NCI-H82 treated with DMSO at 0.1 percent for 48 hours (cell line): ENCODE measurements around the gene CCDC85B.

Experiments used
- DNase-seq: peaks from one replicate; lab custom pipeline; 2025; ENCODE audit not compliant: unreplicated experiment; lab: John Stamatoyannopoulos, UW

CCDC85B gene

DNA sequence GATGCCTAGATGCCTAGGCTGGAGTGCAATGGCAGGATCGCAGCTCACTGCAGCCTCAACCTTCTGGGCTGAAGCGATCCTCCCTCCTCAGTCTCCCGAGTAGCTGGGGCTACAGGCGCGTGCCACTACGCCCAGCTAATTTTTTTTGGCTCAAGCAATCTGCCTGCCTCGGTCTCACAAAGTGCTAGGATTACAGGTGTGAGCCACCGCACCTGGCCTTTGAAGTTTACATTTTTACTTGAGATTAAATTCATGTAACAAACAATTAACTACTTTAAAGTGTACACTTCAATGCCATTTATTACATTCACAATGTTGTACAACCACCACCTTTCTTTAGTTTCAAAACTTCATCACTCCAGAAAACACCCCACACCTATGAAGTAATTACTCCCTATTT lies 13.2 kb downstream of the CCDC85B start:
- no peak for DNase-seq

DNA sequence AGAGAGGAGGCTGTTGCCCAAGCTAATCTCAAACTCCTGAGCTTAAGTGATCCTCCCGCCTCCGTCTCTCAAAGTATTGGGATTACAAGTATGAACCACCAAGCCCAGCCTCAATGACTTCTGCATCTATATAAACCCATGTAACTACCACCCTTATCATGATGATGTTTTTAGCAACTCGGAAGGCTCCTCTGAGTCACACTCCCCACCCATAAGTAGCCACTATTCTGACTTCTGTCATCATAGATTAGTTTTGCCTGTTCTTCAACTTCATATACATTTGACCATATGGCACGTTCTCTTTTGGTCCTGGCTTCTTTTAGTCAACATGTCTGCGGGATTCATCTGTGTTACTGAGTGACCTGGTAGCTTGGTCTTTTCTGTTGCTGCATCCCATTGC lies 16.1 kb downstream of the CCDC85B start:
- no peak for DNase-seq

DNA sequence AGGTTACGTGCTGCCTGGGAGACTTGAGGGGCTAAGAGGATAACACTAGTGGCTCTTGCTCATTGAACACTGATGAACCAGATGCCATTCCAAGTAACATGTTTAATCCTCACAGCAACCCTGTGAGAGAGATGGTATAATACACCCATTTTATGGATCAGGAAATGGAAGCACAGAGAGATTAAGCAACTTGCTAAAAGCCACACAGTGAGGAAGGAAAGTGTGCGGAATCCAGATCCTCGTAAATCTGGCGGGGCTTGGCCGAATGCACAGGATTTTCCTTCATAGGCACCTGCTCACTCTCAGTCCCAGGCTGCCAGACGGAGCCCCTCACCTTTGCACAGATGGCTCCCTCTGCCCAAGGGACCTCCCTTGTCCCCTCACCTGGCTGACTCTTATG lies 17.4 kb downstream of the CCDC85B start:
- DNase-seq: no peak

DNA sequence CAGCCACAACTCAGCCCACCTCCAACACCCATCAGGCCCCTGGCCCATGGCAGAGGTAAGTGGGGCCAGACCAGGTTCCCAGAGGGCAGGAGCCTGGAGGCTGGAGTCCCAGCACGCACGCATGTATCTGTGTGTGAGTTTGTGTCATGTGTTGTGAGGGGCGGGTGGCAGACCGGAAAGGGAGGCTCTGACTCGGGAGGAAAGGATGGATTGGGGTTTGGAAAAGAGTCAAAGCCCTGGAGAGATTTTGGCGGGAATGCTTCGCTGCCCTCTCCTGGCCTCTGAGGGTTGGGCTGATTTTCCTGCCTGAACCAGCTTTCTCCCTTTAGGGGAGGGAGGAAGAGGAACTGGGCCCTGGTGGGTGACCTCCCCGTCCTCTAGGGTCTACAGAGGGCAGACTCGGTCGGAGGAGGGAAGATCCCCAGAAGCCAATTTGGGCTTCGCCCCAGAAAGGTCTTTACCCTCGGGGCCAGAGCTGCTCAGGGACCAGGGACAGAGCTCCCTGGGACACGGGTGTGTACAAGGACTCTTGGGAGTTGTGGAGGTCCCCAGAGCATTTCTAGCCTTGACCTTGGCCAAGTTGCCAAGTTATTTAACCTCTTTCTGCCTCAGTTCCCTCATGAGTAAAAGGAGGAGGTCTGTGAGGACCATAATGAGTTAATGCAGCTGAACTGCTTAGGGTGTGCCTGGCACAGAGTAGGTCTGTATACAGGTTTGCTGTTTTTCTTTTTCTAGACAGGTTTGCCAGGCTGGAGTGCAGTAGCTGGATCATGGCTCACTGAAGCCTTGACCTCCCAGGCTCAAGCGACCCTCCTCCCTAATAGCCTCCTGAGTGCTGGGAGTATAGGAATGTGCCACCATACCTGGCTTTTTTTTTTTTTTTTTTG lies 21.5 kb downstream of the CCDC85B start:
- no peak for DNase-seq

DNA sequence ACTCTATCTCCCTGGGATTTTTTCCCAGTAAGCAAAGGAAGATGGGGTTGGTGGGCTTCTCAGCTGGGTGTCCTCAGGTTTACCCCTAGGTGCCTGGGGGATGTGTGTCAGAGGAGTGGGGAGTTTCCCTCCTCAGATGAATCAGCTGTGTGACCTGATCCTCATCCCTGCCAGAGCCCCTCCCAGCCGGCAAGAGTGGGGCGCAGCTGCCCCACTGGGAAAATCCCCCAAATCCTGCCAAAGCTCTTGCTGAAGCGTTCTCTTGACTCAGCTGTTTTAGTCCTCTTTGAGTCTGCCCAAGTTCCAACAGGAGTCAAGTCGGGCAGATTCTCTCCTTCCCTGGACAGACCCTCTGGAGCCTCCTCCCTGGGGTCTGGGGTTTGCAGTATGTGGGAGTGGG lies 22.4 kb downstream of the CCDC85B start:
- DNase-seq: no peak

DNA sequence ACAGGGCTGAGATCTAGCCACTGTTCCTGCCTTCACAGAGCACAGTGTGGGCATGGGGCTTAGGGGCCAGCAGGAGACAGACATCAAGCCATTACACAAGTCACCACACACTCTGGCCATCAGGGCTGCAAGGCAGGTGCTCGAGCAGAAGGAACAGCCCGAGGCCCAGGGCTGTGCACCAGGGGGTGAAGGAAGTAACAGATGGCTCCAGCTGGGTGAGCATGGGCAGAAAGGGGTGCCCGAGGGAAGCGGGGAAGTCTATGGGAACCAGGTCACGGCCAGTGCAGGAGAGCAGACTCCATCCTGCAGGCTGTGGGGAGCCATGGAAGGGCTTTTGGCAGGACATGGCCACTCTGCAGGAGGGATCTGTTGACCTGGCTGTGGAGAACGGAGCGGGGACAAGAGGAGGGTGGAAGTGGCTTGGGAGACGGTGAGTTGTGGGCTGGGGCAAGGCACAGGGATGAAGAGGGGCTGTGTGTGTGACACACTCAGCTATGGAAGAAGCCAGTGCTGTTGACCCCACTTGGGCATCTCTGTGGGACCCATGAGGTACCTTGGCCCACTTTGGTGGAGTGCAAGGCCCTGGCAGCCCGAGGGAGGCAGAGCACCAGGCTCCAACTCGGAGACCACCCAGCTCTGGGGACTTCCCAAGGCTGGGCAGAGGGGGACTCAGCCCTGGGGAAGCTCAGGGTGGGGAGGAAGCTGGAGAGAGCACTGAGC lies 24.8 kb downstream of the CCDC85B start:
- DNase-seq: no peak

DNA sequence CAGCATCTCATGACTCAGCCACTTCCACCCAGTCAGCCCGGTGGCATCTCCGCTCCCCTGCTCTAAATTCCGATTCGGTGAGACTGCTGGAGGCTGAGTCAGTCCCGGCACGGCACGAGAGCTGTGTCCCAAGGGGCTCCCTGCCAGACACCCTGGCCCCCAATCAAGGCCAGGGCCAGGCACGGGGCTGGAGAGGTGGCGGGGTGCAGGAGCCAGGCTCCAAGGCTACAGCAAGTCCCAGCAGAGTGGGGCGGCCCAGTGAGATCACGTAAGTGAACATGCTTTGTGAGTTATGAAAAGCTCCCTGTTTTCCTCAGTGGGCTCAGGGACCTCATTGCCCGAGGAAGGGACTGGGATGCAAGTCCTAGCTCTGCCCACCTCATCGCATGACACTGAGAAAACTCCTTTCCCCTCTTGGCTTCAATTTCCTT lies 25.4 kb downstream of the CCDC85B start:
- DNase-seq: no peak

DNA sequence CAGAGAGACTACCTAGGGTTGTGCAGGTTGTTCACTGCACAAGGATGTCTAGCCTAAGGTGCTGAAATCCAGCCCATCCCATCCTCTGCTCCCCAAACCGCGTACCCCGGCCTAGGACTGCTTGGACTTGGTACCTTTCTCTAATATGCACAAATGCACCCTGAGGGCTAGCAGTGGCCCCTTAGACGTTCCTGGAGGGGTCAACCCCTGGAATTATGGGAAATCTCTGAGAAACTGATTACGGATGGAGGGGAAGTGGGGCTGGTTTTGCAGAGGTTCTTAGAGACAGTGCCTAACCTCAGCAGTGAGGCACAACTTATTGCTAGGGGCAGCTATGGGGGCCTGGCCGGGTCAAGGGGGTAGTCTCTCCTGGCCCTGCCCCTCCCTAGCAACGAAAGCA lies 25.9 kb downstream of the CCDC85B start:
- DNase-seq: no peak

DNA sequence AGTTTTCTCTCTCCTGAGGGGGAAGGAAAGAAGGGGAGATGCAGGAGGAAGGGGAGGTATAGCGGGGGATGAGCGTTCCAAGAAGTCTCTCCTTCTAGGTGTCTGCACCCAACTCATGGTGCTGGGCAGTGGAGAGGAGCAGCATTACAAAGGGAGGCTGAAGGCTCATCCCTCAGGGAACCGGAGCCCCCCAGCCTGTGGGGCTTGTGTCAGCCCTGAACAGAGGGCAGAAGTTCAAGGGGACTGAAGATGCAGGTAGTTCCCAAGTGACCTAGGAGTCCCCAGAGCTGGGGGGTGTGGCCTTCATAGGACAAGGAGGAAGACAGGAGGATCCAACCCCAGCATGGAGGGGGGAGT lies 26.6 kb downstream of the CCDC85B start:
- no peak for DNase-seq

DNA sequence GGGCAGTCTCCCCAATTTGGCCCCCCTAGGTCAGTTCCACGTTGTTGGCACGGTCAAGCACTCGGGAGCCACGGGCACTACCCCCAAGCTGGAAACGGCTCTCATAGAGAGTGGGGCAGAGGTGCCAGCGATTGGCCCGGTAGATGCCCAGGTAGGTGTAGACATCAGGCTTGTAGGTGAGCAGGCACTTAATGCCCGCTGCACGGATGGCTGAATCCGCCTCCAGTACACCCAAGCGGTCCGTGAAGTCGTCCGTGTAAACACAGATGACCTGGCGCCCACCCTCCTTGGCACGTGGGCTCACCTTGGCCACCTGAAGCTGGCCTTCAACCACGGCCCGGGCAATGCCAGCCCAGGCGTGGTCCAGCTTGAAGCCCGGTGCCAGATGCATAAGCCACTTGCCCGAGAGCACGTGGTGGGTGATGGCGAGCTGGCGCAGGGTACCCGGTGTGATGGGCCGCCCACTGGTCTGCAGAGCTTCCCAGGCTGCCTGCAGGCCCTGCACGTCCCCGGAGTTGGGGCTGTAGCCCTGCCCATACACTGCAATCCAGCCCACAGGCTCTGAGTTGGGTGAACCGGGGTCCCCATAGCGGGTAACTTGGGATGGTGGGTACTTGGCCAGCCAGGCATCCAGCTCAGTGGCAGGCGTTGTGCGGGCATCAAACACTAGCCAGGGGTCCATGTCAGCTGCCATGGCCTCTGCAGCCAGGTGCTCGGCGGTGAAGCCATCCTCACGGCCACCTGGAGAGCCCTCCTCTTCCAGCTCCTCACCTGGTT lies 27.1 kb downstream of the CCDC85B start:
- DNase-seq: no peak

DNA sequence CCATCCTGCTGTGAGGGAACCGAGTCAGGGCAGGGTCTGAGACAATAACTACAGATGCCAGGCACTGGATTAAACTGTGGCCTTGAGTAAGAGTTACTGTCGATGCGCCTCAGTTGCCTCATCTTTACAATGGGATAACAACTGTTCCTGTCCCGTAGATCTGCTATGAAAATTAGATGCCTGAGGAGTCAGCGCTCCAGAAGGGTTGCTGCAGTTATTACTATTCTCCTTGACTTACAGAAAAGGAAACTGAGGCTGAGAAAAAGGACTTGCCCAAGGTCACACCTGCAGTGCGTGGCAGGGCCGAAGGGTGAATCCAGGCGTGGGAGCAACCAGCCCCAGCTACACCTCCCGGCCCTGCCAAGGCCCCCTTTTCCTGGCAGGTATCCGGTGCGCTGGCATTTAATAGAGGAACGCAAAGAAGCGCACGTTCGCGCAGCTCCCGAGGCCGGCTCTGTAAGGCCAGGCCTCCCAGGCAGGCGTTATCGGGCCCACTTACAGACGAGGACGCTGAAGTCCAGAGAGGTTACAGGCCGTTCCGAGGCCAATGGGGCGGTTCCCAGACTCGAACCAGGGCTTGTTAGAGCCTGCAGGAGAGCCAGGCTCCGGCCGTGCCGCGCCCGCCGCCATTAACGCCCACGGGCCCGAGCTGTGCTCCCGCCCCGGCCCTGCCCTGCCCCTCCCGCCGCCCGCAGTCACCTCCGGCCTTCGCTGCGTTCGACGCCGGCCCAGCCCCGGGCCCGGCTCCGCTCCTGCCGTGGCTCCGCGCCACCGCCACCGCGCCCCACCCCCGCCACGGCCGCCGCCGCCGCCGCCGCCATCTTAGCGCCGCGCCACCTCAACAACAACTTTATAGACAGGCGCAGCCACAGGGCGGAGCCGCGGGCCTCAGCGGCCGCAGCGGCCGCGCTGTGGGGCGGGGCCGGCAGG lies 28.0 kb downstream of the CCDC85B start, which contains the start of gene C11orf68:
C11orf68 (minus strand) TSS at position 852 of the 930 bp plus-strand sequence; CDS start at position 821, 31 bp downstream.
- no peak for DNase-seq

DNA sequence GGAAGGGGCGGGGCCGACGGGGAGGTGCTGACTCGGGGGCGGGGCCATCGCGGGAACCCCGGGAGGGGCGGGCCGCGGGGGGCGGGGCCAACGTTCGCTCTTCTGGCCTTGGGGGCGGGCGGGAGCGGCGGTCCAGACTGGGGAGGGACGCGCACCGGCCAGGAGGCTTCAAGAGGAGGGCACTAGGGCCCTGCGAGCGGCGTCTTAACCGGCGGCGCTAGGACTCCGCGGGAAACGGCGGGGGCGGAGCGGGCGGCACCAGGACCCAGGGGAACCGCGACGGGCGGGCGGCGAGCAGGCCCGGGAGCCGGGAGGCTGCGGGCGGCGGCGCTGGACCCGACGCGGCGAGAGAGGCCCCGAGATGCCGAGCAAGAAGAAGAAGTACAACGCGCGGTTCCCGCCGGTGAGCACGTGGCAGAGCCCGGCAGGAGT lies 28.7 kb downstream of the CCDC85B start, which contains the start of gene DRAP1:
DRAP1 (plus strand) TSS at position 286 of the 432 bp plus-strand sequence; CDS start at position 362, 76 bp downstream.
- peak; percentile 92 for DNase-seq

DNA sequence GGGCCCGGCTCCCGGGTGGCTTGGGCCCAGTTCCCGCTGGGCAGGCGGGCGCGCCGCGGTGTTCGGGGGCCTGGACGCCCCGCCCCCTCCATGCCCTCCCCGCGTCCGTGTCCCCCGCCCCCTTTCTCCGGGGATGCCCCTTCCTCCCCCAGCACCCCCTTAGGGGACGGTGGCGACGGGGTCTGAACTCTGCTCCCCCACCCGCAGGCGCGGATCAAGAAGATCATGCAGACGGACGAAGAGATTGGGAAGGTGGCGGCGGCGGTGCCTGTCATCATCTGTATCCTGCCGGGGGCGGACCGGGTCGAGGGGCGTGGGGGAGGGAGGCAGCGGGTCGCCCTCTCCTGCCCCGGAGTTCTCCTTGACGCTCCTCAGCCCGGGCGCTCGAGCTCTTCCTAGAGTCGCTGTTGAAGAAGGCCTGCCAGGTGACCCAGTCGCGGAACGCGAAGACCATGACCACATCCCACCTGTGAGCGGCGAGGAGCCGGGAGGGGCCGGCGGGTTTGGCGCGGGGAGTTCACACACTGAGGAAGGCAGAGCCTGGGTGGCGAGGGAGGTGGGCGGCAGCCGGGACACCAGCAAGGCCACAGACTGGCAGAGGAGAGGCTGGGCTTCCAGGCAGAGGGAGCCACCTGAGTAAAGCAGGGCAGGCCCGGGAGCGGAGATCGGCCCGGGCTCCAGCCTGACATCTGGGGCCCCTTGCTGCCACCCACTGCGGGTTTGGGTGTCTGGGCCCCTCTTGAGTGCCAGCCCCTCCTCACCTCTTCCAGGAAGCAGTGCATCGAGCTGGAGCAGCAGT lies 29.3 kb downstream of the CCDC85B start:
- no peak for DNase-seq

DNA sequence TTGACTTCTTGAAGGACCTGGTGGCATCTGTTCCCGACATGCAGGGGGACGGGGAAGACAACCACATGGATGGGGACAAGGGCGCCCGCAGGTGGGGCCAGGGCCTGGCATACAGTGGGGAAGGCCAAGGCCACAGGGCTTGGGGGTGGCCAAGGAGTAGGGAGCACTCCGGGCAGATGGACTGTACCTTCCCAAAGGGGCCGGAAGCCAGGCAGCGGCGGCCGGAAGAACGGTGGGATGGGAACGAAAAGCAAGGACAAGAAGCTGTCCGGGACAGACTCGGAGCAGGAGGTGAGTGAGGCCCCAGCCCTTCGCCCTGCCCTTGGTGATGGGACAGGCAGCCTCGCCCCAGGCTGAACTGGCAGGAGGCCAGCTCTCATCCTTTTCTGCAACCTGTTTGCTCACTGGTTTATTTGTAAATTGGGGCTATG lies 29.9 kb downstream of the CCDC85B start:
- no peak for DNase-seq

DNA sequence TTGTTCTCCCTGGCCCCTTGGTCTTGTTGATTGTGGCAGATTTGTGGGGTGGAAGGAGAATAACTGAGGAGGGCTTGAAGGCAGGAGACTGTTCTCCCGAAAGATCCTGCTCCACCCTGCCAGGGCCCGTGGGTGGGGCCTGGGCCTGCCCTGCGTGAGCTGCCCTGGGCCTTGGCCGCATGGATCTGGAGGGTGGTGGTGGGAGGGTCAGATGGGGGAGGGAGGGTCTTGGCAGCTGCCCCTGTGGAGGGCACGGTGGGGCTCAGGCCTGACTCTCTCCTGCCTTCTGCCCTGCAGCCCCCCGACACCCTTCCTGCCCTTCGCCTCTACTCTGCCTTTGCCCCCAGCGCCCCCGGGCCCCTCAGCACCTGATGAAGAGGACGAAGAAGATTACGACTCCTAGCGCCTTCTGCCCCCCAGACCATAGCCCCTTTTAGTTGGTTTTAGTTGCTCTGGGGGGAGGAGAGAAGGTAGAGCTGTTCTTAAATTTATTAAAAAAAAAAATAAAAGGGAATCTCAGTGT lies 30.6 kb downstream of the CCDC85B start:
- DNase-seq: no peak

DNA sequence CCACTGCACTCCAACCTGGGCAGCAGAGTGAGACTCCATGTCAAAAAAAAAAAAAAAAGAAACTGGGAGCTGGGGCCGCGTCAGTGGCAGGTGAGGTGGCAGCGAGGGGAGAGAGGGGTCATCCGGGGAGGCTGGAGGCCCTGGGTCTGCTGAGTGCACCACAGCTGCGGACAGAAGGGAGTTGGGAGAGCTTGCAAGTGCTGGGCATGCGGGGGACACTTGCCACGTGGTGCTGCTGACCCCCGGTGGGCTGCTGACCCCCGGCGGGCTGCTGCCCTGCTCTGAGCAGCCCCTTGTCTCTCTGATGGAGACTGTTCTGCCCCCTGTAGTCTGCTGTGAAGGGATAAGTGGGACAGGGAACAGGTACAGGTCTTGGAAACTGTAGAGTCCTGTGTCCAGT lies 31.4 kb downstream of the CCDC85B start:
- DNase-seq: no peak

DNA sequence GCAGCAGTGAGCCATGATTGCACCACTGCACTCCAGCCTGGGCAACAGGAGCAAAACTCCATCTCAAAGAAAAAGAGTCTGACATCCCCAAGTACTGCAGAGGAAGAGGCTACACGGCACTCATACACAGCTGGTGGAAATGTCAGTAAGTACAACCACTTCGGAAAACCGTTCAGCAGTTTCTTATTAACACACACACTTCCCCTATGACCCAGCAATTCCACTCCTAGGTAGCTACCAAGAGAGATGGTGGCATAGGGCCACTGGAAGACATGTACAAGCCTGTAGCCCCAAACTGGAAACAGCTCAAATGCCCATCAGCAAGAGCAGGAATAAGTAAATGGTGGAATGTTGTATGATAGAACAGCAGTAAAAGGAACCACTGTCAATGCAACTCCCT lies 32.1 kb downstream of the CCDC85B start:
- no peak for DNase-seq

DNA sequence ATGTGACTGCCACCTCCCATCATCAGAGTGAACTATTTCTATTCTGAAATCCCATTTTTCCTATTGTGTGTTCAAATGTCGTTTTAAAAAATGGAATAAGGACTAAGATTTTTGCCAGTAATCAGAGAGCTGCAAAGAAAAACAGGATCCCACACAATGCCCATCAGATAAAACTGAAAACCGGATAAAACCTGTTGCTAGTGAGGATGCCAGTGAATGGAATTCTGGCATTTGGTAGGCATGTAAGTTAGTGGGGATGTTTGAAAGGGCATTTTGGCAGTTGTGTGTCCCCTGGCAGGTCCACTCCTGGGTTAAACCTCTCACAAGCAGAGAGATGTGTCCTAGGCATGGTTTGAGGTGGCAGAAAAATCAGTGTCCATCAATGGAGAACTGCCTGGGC lies 34.9 kb downstream of the CCDC85B start:
- DNase-seq: no peak

DNA sequence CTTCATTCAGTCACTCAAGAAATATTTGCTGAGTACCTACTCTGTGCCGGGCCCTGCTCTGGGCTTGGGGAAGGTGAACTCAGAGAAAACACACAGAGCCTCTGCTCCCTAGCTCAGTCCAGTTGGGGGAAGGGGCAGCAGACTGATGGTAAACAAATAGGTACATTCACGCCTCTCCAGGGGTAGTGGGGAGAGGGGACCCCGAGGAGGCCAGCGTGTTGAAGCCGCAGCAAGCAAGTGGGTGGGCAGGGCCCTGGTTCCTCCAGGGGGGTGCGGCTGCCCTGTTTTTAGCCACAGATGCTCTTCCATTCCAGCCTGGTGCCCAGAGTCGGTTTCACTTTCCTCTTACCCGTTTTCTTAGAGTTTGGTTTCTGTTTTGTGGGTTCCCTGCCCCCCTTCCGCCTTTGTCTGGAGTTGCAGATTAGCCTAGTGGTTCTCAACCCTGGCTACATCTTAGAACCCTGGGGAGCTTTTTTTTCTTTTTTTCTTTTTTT lies 37.5 kb downstream of the CCDC85B start:
- no peak for DNase-seq
